CD14-positive monocyte (primary cell): ENCODE results near the gene MTCH1. TPM values are rescaled to one million over a fixed set of nuclear protein-coding genes. Genes with fewer than 3 reads are reported as not detected.

Experiments used
- DNase-seq, 3 donors: peaks; one replicate each; pipeline ENCODE4 v3.0.0-alpha.2; 2011 to 2022
- H2AFZ ChIP-seq: 2 replicates; pipeline ENCODE4 v1.6.0; 2012; ENCODE audit warnings: mild to moderate bottlenecking, low read depth, low read length, inconsistent platforms; ENCODE audit not compliant: insufficient read depth, poor library complexity, severe bottlenecking
- H3K27ac ChIP-seq, 2 donors: 1 replicate in 1 of 2; 2 replicates in 1 of 2; pipeline ENCODE4 v1.5.1; 2012 to 2013; ENCODE audit warnings: low read length in 2 of 2, control low read depth in 1 of 2, inconsistent platforms in 1 of 2, low read depth in 1 of 2, mild to moderate bottlenecking in 1 of 2
- H3K27me3 ChIP-seq, 2 donors: one replicate each; pipeline versions ENCODE4 v1.6.0 to v1.6.1; 2011 to 2013; ENCODE audit warnings: low read length in 2 of 2; ENCODE audit not compliant: control insufficient read depth in 2 of 2, insufficient read depth in 2 of 2
- H3K36me3 ChIP-seq, 2 donors: replicated peaks in 1 of 2; 1 replicate in 1 of 2; 2 replicates in 1 of 2; pipeline versions ENCODE4 v1.5.1 to v1.6.1; 2012 to 2013; ENCODE audit warnings: low read length in 2 of 2, control low read depth in 1 of 2, inconsistent platforms in 1 of 2, mild to moderate bottlenecking in 1 of 2; ENCODE audit not compliant: insufficient read depth in 2 of 2, control insufficient read depth in 1 of 2
- H3K4me1 ChIP-seq, 2 donors: 1 replicate in 1 of 2; 2 replicates in 1 of 2; pipeline versions ENCODE4 v1.5.1 to v1.6.1; 2012 to 2013; ENCODE audit warnings: low read length in 2 of 2, control low read depth in 1 of 2, inconsistent platforms in 1 of 2, mild to moderate bottlenecking in 1 of 2, moderate library complexity in 1 of 2; ENCODE audit not compliant: insufficient read depth in 2 of 2, control insufficient read depth in 1 of 2
- H3K4me2 ChIP-seq: replicated peaks from 2 replicates; pipeline ENCODE3; 2012; ENCODE audit warnings: low read length, moderate library complexity, mild to moderate bottlenecking; ENCODE audit not compliant: poor library complexity, severe bottlenecking; ENCODE audit errors: extremely low read depth
- H3K4me3 ChIP-seq, 3 experiments: fragments of 200-600 bp in 1 of 3; sonication (generic) in 1 of 3; replicated peaks in 1 of 3; 1 replicate in 2 of 3; 2 replicates in 1 of 3; pipeline ENCODE4 v1.5.1; 2011 to 2013; ENCODE audit warnings: low read length in 3 of 3, mild to moderate bottlenecking in 3 of 3, control low read depth in 2 of 3, low read depth in 2 of 3, inconsistent platforms in 1 of 3, moderate library complexity in 1 of 3
- H3K79me2 ChIP-seq: 2 replicates; pipeline ENCODE4 v1.6.0; 2012; ENCODE audit warnings: mild to moderate bottlenecking, control low read depth, inconsistent platforms, low read length, moderate library complexity; ENCODE audit not compliant: insufficient read depth
- H3K9ac ChIP-seq: 2 replicates; pipeline ENCODE4 v1.6.0; 2017; ENCODE audit warnings: low read length, mild to moderate bottlenecking; ENCODE audit not compliant: insufficient read depth, poor library complexity, severe bottlenecking
- H3K9me3 ChIP-seq, 2 donors: replicated peaks in 1 of 2; 1 replicate in 1 of 2; 2 replicates in 1 of 2; pipeline versions ENCODE4 v1.5.1 to v1.6.1; 2012 to 2013; ENCODE audit warnings: low read length in 2 of 2, control low read depth in 1 of 2; ENCODE audit not compliant: control insufficient read depth in 1 of 2, insufficient read depth in 1 of 2
- H4K20me1 ChIP-seq: 2 replicates; pipeline ENCODE4 v1.6.0; 2012; ENCODE audit warnings: mild to moderate bottlenecking, low read length, control low read depth, moderate library complexity; ENCODE audit not compliant: insufficient read depth
- H3K27ac Mint-ChIP-seq, 7 donors: one replicate each; pipeline ENCODE4 v1.8.0; 2020; ENCODE audit warnings: mild to moderate bottlenecking in 7 of 7, mixed read lengths in 7 of 7, moderate library complexity in 6 of 7, inconsistent platforms in 2 of 7
- H3K27me3 Mint-ChIP-seq, 3 donors: one replicate each; pipeline ENCODE4 v1.8.0; 2021 to 2022; ENCODE audit warnings: low read depth in 3 of 3, mild to moderate bottlenecking in 3 of 3, mixed read lengths in 3 of 3, moderate library complexity in 3 of 3, inconsistent platforms in 1 of 3
- H3K36me3 Mint-ChIP-seq, 2 donors: one replicate each; pipeline ENCODE4 v1.8.0; 2020; ENCODE audit warnings: mixed read lengths in 2 of 2, inconsistent platforms in 1 of 2, mild to moderate bottlenecking in 1 of 2
- H3K4me1 Mint-ChIP-seq: one replicate; pipeline ENCODE4 v1.8.0; 2020; ENCODE audit warnings: mild to moderate bottlenecking, mixed read lengths
- H3K4me3 Mint-ChIP-seq, 2 donors: one replicate each; pipeline ENCODE4 v1.8.0; 2020; ENCODE audit warnings: mild to moderate bottlenecking in 2 of 2, mixed read lengths in 2 of 2, moderate library complexity in 1 of 2
- H3K9me3 Mint-ChIP-seq, 7 donors: one replicate each; pipeline ENCODE4 v1.8.0; 2020 to 2022; ENCODE audit warnings: mixed read lengths in 7 of 7, mild to moderate bottlenecking in 6 of 7, moderate library complexity in 6 of 7, inconsistent platforms in 2 of 7
- WGBS: methylation state at CpG from one replicate; pipeline ENCODE4 v1.1.5; 2013; ENCODE audit warnings: missing lambda C conversion rate; ENCODE audit not compliant: insufficient coverage; 5-methylcytosine and 5-hydroxymethylcytosine counted together
- intact Hi-C, 2 donors: fragments of 100-400 bp; cut with micrococcal nuclease; formaldehyde crosslinking; loops; one replicate each; pipeline versions ENCODE4 v1.15.0 to v1.15.1; 2023
- polyA plus RNA-seq, 3 donors: library from polyadenylated mRNA; depleted of rRNA in 1 of 3; unstranded in 2 of 3; stranded (reverse) in 1 of 3; fragments of 300-500 nt in 2 of 3; fragments of >200 nt in 1 of 3; fragmentation: Illumina TruSeq in 2 of 3; gene quantifications; 1 replicate in 2 of 3; 2 replicates in 1 of 3; pipeline ENCODE4 v1.2.3, GENCODE V29; 2012 to 2021
- TF ChIP-seq, protein P1 (sequence below): fragments of 200-600 bp; IDR thresholded peaks from one replicate; pipeline ENCODE4 v1.8.0; 2022; ENCODE audit warnings: antibody characterized with exemption, mild to moderate bottlenecking

Gene MTCH1
- polyA plus RNA-seq, 3 donors: 111 to 118 (median 111) TPM

GRCh38 chr6:36989264-36989663 lies 3.3 kb upstream of the MTCH1 start:
- TF ChIP-seq, protein P1, sequence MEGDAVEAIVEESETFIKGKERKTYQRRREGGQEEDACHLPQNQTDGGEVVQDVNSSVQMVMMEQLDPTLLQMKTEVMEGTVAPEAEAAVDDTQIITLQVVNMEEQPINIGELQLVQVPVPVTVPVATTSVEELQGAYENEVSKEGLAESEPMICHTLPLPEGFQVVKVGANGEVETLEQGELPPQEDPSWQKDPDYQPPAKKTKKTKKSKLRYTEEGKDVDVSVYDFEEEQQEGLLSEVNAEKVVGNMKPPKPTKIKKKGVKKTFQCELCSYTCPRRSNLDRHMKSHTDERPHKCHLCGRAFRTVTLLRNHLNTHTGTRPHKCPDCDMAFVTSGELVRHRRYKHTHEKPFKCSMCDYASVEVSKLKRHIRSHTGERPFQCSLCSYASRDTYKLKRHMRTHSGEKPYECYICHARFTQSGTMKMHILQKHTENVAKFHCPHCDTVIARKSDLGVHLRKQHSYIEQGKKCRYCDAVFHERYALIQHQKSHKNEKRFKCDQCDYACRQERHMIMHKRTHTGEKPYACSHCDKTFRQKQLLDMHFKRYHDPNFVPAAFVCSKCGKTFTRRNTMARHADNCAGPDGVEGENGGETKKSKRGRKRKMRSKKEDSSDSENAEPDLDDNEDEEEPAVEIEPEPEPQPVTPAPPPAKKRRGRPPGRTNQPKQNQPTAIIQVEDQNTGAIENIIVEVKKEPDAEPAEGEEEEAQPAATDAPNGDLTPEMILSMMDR: no peak
- no CpG with 5 or more reads among the region's 6 CpGs for WGBS
- no peak overlapping the region for H3K9ac ChIP-seq
- Mint-ChIP-seq H3K36me3 (no peaks in the 10 kb centered on the region), H3K4me3 (no peak overlapping the region), H3K27ac (peak overlapping the region in 1 of 7 donors; percentile 50), H3K9me3 (no peaks in the 10 kb centered on the region), H3K27me3 (peaks cover 1 to 7% (median 5%) of the 10 kb centered on the region in 3 donors), H3K4me1 (peaks cover 14% of the 10 kb centered on the region)
- peaks cover 24% of the 10 kb centered on the region for H3K79me2 ChIP-seq
- H4K20me1 ChIP-seq: peaks cover 8% of the 10 kb centered on the region
- no peak overlapping the region for H3K4me2 ChIP-seq
- H2AFZ ChIP-seq: no peak overlapping the region
- H3K36me3 ChIP-seq: no peaks in the 10 kb centered on the region
- no peak overlapping the region for H3K27ac ChIP-seq
- H3K9me3 ChIP-seq: no peaks in the 10 kb centered on the region
- intact Hi-C loops: no loop called here
- DNase-seq: no peak
- H3K4me1 ChIP-seq: peaks cover 22 to 26% of the 10 kb centered on the region in 2 donors
- H3K4me3 ChIP-seq: no peak overlapping the region
- no peaks in the 10 kb centered on the region for H3K27me3 ChIP-seq

GRCh38 chr6:36986704-36987047 lies 680 bp upstream of the MTCH1 start:
- peaks cover 0 to 7% (median 5%) of the 10 kb centered on the region in 3 donors for H3K27me3 Mint-ChIP-seq

More at GRCh38 chr6:36986704-36987047, 680 bp upstream of the MTCH1 start:
- no peak for DNase-seq
- Mint-ChIP-seq H3K4me1 (peaks cover 14% of the 10 kb centered on the region), H3K4me3 (peak overlapping the region; percentile 91 to 97), H3K9me3 (no peaks in the 10 kb centered on the region), H3K27ac (peak overlapping the region; percentile 79 to 96 (median 92)), H3K36me3 (peaks cover 4 to 5% of the 10 kb centered on the region in 2 donors)
- Histone ChIP-seq H3K79me2 (peaks cover 50% of the 10 kb centered on the region), H3K9ac (peak overlapping the region; percentile 97), H2AFZ (peak overlapping the region; percentile 76), H3K9me3 (no peaks in the 10 kb centered on the region), H3K36me3 (peaks cover 0 to 3% of the 10 kb centered on the region in 2 donors), H3K27ac (peak overlapping the region; percentile 50 to 95), H3K4me2 (peak overlapping the region; percentile 78), H3K4me3 (peak overlapping the region; percentile 82 to 98 (median 94)), H3K27me3 (no peaks in the 10 kb centered on the region), H3K4me1 (peaks cover 40 to 44% of the 10 kb centered on the region in 2 donors), H4K20me1 (peaks cover 33% of the 10 kb centered on the region)
- whole genome bisulfite sequencing: 40% methylated on average over 1 of the region's 8 CpGs
- intact Hi-C loops: loop anchor here in 1 of 2 donors (2.0 kb wide), 1 partner anchor 20 kb away; no protein-coding TSS in a partner anchor
- TF ChIP-seq, protein P1: no peak
